Measurements from ENCODE around the gene GJB6. TPM values are rescaled to one million over a fixed set of nuclear protein-coding genes. Genes with fewer than 3 reads are reported as not detected.

The GJB6 gene
- polyA plus RNA-seq, 2 of the 4 experiments (the other 2 are of a cell fraction): 0.06 TPM; not detected in 1

- POLR2A ChIA-PET: no interaction called here
These were observed 46.6 kb downstream of the GJB6 start for GRCh38 chr13:20185366-20186056.

GRCh38 chr13:20182231-20182846, 49.8 kb downstream of the GJB6 start:
- ChIA-PET CTCF (interaction anchor here (0.7 to 2.1 kb wide), 10 partner anchors 9 to 743 kb away, joined by 3 to 16 read pairs (median 4); partner anchors contain the start of genes GJB2 and IL17D), POLR2A (no interaction called here)
- no peaks in the 10 kb centered on the region for H3K9me3 ChIP-seq
- no peak for FAIRE-seq
- ATAC-seq: peak; percentile 93 to 96
- H3K4me1 ChIP-seq: no peaks in the 10 kb centered on the region
- 20% methylated on average over 5 of the region's 5 CpGs for WGBS (ENCODE audit: missing lambda C conversion rate)
- H3K4me2 ChIP-seq: no peak overlapping the region; the same call in 2 of the 3 replicates
- H3K27ac ChIP-seq: no peak overlapping the region
- TF ChIP-seq CBX2 (IDR thresholded peaks at IDR 0.05; ENCODE audit: borderline replicate concordance, low read depth): no peak
- no peak for TF ChIP-seq KDM1A (IDR thresholded peaks at IDR 0.05; ENCODE audit: low read depth)
- TF ChIP-seq CTCF (IDR thresholded peaks at IDR 0.05): peak; percentile 67
- no peak for TF ChIP-seq FOSB (CRISPR knock-in tag; IDR thresholded peaks at IDR 0.05)
- peak; percentile 60 to 67; a peak in 4 of 5 replicates for TF ChIP-seq RAD21 (conservative IDR thresholded peaks at IDR 0.05 in 1 of 2, IDR thresholded peaks at IDR 0.05 in 1 of 2)
- no peak for TF ChIP-seq FOSL2 (IDR thresholded peaks at IDR 0.05)
- no peak for TF ChIP-seq FOSL2 (CRISPR knock-in tag; IDR thresholded peaks at IDR 0.05)
- no peak for TF ChIP-seq ZFP36 (IDR thresholded peaks at IDR 0.05; ENCODE audit: borderline replicate concordance, partially characterized antibody)
- TF ChIP-seq RFX5 (IDR thresholded peaks at IDR 0.05): no peak
- TF ChIP-seq MAX (IDR thresholded peaks at IDR 0.05): no peak
- TF ChIP-seq JUN (IDR thresholded peaks at IDR 0.05): no peak
- no peak for TF ChIP-seq CEBPB (IDR thresholded peaks at IDR 0.05)
- TF ChIP-seq HOXB5 (CRISPR knock-in tag; IDR thresholded peaks at IDR 0.05): no peak
- TF ChIP-seq SMC3 (IDR thresholded peaks at IDR 0.05): peak; percentile 60; the same call in 2 of the 3 replicates
- TF ChIP-seq ATOH8 (CRISPR knock-in tag; IDR thresholded peaks at IDR 0.05; ENCODE audit: low read depth): no peak
- TF ChIP-seq MAZ (IDR thresholded peaks at IDR 0.05; ENCODE audit: borderline replicate concordance, low read depth, low read length): no peak
- DNase-seq (ENCODE audit: low read depth in 1 of 2, low spot score in 1 of 2): peak; percentile 58 to 71
- H3K4me3 ChIP-seq: no peak overlapping the region

More at GRCh38 chr13:20185366-20186056, 46.6 kb downstream of the GJB6 start:
- 44% methylated on average over 6 of the region's 12 CpGs for WGBS (ENCODE audit: missing lambda C conversion rate)
- CTCF ChIA-PET: interaction anchor here (0.7 to 4.3 kb wide), 4 partner anchors 11 to 740 kb away, joined by 3 to 24 read pairs (median 4); no protein-coding TSS in a partner anchor
- no peak for DNase-seq (ENCODE audit: low read depth in 1 of 2, low spot score in 1 of 2)
- Histone ChIP-seq H3K4me1 (no peaks in the 10 kb centered on the region), H3K4me3 (no peak overlapping the region), H3K4me2 (no peak overlapping the region), H3K27ac (no peak overlapping the region), H3K9me3 (no peaks in the 10 kb centered on the region)
- no peak for FAIRE-seq
- ATAC-seq: no peak
- TF ChIP-seq HOXB13 (CRISPR knock-in tag; IDR thresholded peaks at IDR 0.05; ENCODE audit: low read depth) (no peak), FOSL2 (IDR thresholded peaks at IDR 0.05) (no peak), FOSL2 (CRISPR knock-in tag; IDR thresholded peaks at IDR 0.05) (no peak), BHLHE40 (IDR thresholded peaks at IDR 0.05; ENCODE audit: low read depth, low read length) (no peak), ZFP36 (IDR thresholded peaks at IDR 0.05; ENCODE audit: borderline replicate concordance, partially characterized antibody) (no peak), CEBPB (IDR thresholded peaks at IDR 0.05) (no peak), CHD2 (IDR thresholded peaks at IDR 0.05; ENCODE audit: low read length, partially characterized antibody) (no peak), HOXB5 (CRISPR knock-in tag; IDR thresholded peaks at IDR 0.05) (no peak), HEYL (CRISPR knock-in tag; IDR thresholded peaks at IDR 0.05) (no peak), SMC3 (IDR thresholded peaks at IDR 0.05) (no peak), ATOH8 (CRISPR knock-in tag; IDR thresholded peaks at IDR 0.05; ENCODE audit: low read depth) (no peak), ELK1 (IDR thresholded peaks at IDR 0.05; ENCODE audit: low read depth, low read length) (no peak), ZSCAN20 (CRISPR knock-in tag; IDR thresholded peaks at IDR 0.05) (no peak), PHF8 (IDR thresholded peaks at IDR 0.05; ENCODE audit: borderline replicate concordance, low read depth) (no peak), TFCP2L1 (CRISPR knock-in tag; IDR thresholded peaks at IDR 0.05) (no peak), HES2 (IDR thresholded peaks at IDR 0.05) (no peak), ESRRA (IDR thresholded peaks at IDR 0.05; ENCODE audit: borderline replicate concordance, low read length) (no peak), NFE2L2 (conservative IDR thresholded peaks at IDR 0.05; ENCODE audit: low read length) (no peak)

Measured in A549 (cell line).